SIG-M5 treated with dmso at 0.1 percent for 504 hours (cell line): ENCODE results near the gene OPCML.

Experiments used
- DNase-seq: peaks from one replicate; lab custom pipeline; 2025; ENCODE audit not compliant: unreplicated experiment; lab: John Stamatoyannopoulos, UW

The OPCML gene

GRCh38 chr11:132821014-132821413 is 711.3 kb downstream of the OPCML start:
- DNase-seq: no peak

DNA sequence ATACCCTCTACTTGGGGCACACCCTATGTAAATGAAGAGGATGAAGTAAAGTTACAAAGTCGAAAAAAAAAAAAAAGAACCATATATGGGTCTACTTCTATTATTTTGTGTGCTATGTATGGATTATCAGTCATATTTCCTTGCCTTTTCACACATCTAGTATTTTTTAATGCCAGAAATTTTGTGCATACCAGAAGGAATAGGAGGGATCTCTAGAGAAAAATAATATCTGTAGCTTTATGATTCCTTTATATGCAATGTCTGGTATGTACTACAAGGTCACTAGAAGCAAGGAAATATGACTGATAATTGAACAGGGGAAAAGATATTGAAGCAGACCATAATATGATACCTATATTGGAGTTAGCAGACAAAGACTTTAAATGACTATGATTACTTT is 713.4 kb downstream of the OPCML start:
- no peak for DNase-seq

GRCh38 chr11:132817387-132817786 is 714.9 kb downstream of the OPCML start:
- DNase-seq: no peak

DNA sequence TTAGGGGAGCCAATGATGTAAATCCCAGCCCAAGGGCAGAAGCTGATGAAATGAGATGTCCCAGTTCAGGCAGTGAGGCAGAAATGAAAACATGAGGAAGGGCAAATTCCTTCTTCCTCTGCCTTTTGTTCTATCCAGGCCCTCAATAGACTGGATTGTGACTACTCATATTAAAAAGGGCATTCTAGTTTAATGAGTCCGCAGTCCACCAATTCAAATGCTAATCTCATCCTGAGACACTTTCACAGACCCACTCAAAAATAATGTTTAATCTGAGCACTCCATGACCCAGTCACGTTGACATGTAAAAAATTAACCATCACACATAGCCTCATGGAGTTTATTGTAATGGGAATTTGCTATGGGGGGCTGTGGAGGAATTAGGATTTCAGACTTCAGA is 717.9 kb downstream of the OPCML start:
- DNase-seq: no peak

DNA sequence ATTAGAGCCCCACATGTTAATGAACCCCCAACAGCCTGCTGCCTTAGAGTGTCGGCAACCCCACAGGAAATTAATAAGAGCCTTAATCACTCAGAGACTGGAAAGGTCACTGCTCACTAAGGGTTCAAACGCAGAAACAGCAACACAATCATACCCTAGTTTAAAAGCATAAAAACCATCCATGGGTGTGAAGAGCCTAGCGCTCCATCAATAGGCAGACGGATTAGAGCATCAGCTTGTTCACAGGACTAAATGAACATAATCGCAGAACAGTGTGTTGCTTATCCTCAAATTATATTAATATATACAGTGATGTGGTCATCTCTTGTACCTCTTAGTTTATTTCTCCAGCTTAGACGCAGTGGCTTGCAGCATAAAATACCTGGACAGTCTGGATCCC is 720.7 kb downstream of the OPCML start:
- no peak for DNase-seq

- DNase-seq: no peak
Measured at GRCh38 chr11:132809070-132809469, 723.2 kb downstream of the OPCML start.

- DNase-seq: no peak
Measured at GRCh38 chr11:132804258-132804657, 728.0 kb downstream of the OPCML start.

GRCh38 chr11:132803436-132803835 is 728.9 kb downstream of the OPCML start:
- DNase-seq: no peak

GRCh38 chr11:132802947-132803346 is 729.4 kb downstream of the OPCML start:
- no peak for DNase-seq

DNA sequence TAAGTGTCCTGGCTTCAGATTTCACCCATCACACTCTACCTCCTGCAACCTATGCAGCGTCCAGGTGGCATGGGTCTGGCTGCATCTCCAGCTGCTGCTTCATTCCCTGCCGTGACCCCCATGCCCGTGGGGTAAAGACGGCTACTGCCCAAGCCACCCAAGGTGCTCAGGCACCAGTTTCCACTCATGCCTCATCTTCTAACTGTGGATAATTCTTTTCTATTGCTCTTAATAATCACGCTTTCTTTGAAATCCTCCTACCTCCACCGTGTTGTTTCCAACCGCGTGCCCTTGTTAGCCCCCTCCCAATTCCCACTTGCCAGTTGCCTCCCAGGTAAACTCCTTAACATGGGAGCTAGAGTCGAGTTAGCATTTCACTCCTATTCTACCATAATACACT is 738.5 kb downstream of the OPCML start:
- DNase-seq: no peak

DNA sequence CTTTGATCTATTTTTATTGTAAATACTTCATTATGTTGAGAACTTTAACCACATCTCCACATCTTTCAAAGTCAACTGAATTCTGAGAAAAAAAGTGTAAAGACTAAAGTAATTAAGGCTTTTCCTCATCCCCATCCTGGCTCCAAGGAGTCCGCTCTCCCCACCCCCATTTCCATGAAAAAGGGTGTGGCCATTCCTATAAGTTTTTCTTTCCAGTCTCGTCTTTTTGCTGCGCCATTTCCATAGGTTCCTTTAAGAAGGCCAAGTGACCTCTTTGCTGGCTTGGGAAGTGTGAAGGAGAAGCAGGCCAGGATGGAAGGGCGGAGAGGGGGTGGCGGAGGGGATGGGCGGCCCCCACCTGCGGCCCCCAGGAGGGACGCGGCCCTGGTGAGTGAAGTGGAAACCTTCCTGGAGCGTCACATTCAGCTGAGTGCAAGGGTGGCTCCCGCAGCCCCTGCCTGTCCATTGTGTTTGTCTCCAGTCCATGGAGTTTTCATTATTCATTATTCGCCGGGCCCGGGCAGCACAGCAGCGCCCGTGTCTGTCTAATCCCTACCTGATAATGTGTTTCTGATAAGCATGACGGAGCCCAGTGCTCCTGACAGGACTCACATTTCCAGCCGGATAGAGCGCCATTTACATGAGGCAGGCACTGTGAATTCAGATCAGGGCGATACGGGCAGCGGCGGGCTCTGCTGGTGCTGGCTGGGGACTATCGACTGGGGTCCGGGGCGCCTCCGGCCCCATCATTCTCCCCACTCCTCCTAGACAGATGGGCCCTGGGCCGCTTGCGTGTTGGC is 739.8 kb downstream of the OPCML start:
- DNase-seq: no peak

DNA sequence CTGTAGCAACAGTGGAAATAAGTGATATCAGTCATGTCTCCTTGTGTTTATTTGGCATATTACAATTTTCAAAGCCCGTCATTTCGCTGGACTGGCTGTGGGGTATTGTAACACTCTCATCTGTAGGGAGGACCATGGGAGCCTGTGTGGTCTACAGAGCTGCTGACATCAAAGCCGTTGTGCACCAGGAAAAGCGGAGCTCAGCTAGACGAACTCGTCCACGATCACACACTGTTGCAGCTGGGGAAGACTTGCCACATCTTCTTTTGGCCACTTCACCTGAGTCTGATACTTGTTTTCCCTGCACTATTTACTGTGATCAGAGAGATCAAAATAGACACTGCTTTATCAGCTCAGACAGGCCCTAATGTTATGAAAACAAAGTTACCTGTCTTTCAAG is 741.3 kb downstream of the OPCML start:
- DNase-seq: no peak

- no peak for DNase-seq
Measured at GRCh38 chr11:132790466-132790865, 741.8 kb downstream of the OPCML start.

DNA sequence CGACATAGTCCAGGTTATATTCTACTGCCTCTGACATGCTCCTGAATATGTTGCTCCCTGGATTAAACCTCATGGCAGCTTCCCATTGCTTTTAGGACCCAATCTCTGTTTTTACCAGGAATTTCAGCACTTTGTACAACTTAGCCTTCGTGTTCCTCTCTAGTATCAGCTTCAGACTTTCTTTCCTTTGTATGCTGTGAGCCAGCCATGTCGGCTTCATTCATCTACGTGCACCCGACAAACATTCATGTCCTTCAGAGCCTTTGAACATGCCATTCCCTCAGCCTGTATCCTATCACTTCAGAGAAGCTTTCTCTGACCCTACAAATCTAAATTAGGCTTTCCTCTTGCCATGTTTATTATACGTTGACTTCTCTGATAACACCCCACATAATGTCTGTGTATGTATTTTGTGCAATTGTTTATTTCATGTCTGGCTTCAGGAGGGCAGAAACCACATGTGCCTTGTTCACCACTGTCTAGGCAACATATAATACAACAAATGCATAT is 743.4 kb downstream of the OPCML start:
- DNase-seq: no peak

DNA sequence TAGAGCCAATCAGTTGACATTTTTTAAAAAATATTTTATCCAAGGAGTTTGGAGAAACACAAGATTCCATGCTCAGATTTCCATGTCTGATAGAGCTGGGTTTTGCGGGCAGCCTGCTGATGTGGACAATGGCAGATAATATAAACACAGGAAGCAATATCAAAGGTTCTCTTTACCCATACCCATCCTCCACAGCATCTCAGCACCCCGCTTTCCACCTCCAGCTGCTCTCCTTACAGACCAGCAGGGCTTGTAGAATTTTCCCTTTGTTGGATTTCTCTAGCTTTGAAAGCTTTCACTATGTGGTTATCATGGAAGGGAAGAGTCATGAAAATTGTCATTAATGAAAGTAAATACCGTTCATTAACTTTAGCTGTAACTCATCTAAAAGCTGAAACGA is 746.4 kb downstream of the OPCML start:
- no peak for DNase-seq

GRCh38 chr11:132784441-132784840 is 747.9 kb downstream of the OPCML start:
- no peak for DNase-seq

- no peak for DNase-seq
Measured at GRCh38 chr11:132782102-132782501, 750.2 kb downstream of the OPCML start.

GRCh38 chr11:132780046-132780445 is 752.3 kb downstream of the OPCML start:
- DNase-seq: no peak

GRCh38 chr11:132779497-132779896 is 752.8 kb downstream of the OPCML start:
- DNase-seq: no peak

GRCh38 chr11:132777067-132777975 is 755.0 kb downstream of the OPCML start:
- DNase-seq: no peak

- DNase-seq: no peak
Measured at GRCh38 chr11:132773751-132774150, 758.5 kb downstream of the OPCML start.
